ENCODE measurements around the gene SOX12. TPM values are rescaled to one million over a fixed set of nuclear protein-coding genes. Genes with fewer than 3 reads are reported as not detected.

The SOX12 gene
- total RNA-seq, 4 donors from 2014 or later = 2.4 to 21.9 (median 7.4) TPM

DNA sequence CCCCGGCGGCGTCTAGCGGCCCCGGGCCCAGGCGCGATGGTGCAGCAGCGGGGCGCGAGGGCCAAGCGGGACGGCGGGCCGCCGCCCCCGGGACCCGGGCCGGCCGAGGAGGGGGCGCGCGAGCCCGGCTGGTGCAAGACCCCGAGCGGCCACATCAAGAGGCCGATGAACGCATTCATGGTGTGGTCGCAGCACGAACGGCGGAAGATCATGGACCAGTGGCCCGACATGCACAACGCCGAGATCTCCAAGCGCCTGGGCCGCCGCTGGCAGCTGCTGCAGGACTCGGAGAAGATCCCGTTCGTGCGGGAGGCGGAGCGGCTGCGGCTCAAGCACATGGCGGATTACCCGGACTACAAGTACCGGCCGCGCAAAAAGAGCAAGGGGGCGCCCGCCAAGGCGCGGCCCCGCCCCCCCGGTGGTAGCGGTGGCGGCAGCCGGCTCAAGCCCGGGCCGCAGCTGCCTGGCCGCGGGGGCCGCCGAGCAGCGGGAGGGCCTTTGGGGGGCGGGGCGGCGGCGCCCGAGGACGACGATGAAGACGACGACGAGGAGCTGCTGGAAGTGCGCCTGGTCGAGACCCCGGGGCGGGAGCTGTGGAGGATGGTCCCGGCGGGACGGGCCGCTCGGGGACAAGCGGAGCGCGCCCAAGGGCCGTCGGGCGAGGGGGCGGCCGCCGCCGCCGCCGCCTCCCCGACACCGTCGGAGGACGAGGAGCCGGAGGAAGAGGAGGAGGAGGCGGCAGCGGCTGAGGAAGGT is 715 bp downstream of the SOX12 start:
- no peak for TF ChIP-seq POLR2A (IDR thresholded peaks at IDR 0.05)
- TF ChIP-seq, protein P1, sequence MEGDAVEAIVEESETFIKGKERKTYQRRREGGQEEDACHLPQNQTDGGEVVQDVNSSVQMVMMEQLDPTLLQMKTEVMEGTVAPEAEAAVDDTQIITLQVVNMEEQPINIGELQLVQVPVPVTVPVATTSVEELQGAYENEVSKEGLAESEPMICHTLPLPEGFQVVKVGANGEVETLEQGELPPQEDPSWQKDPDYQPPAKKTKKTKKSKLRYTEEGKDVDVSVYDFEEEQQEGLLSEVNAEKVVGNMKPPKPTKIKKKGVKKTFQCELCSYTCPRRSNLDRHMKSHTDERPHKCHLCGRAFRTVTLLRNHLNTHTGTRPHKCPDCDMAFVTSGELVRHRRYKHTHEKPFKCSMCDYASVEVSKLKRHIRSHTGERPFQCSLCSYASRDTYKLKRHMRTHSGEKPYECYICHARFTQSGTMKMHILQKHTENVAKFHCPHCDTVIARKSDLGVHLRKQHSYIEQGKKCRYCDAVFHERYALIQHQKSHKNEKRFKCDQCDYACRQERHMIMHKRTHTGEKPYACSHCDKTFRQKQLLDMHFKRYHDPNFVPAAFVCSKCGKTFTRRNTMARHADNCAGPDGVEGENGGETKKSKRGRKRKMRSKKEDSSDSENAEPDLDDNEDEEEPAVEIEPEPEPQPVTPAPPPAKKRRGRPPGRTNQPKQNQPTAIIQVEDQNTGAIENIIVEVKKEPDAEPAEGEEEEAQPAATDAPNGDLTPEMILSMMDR (IDR thresholded peaks at IDR 0.05) = no peak
- no peaks in the 10 kb centered on the region for H3K9me3 ChIP-seq
- no peaks in the 10 kb centered on the region for H3K36me3 ChIP-seq
- peak overlapping the region; percentile 42 to 85 for H3K4me3 ChIP-seq
- H3K4me1 ChIP-seq = no peaks in the 10 kb centered on the region
- peak overlapping the region; percentile 96 to 98 for H3K27ac ChIP-seq
- DNase-seq = peak; percentile 72 to 73
- intact Hi-C loops (cut with DNase I; ENCODE audit: low total_unique reads) = no loop called here
- no peaks in the 10 kb centered on the region for H3K27me3 ChIP-seq

- Histone ChIP-seq H3K36me3 (no peaks in the 10 kb centered on the region), H3K4me3 (peak overlapping the region; percentile 42 to 85), H3K27me3 (no peaks in the 10 kb centered on the region), H3K9me3 (no peaks in the 10 kb centered on the region), H3K27ac (peak overlapping the region; percentile 96 to 98), H3K4me1 (no peaks in the 10 kb centered on the region)
- intact Hi-C loops (cut with DNase I; ENCODE audit: low total_unique reads) = no loop called here
- no peak for DNase-seq
- no peak for TF ChIP-seq POLR2A (IDR thresholded peaks at IDR 0.05)
- TF ChIP-seq, protein P1 (IDR thresholded peaks at IDR 0.05) = no peak
These were observed 1.4 kb downstream of the SOX12 start for GRCh38 chr20:326645-327185.

DNA sequence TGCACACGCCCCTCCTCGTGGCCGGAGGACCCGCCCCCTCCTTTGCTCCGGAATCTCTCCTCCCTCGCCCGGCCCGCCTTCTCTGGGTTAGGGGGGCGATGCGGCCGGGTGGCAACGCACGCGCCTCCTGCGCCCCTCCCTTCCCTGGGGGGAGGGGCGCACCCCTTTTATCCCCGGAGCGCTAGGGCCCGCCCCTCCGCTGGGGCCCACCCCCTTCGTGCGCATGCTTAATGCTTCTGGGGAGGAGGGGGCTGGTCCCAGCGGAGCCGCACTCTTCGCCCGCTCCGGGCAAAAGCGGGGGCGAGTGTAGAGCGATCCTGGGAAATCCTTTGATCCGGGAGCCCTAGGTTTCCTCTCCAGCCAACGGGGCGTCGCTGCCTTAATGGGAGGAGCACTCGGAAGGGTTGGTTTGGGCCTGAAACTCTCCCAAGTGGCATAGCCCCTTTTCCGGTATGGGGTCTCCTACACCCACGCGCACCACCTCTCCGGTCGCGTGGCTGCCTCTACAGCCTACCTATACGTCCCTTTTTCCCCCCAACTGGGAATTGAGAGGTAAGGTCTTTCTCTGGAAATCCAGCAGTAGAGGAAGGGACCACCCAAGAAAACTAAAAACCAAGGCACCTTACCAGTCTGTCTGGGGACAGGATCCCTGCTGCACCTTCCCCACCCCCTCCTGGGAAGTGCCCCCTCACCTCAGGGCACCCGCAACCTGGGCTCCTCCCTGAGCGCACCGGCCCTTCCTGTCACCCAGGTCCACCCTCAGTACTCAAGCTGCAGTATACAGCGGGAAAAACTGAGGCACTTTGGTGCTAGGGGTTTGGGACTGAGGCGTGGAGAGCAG is 2.1 kb downstream of the SOX12 start:
- Histone ChIP-seq H3K27me3 (no peaks in the 10 kb centered on the region), H3K36me3 (no peaks in the 10 kb centered on the region), H3K4me3 (peak overlapping the region; percentile 42 to 85), H3K9me3 (no peaks in the 10 kb centered on the region), H3K4me1 (no peaks in the 10 kb centered on the region), H3K27ac (peak overlapping the region; percentile 96 to 98)
- intact Hi-C loops (cut with DNase I; ENCODE audit: low total_unique reads) = no loop called here
- TF ChIP-seq POLR2A (IDR thresholded peaks at IDR 0.05) = peak; percentile 22 to 33
- TF ChIP-seq, protein P1 (IDR thresholded peaks at IDR 0.05) = no peak
- peak; percentile 91 to 92 for DNase-seq

- DNase-seq = peak in 1 of 2 donors; percentile 21
- no peaks in the 10 kb centered on the region for H3K4me1 ChIP-seq
- H3K4me3 ChIP-seq = peak overlapping the region in 1 of 2 donors; percentile 85
- TF ChIP-seq POLR2A (IDR thresholded peaks at IDR 0.05) = no peak
- TF ChIP-seq, protein P1 (IDR thresholded peaks at IDR 0.05) = no peak
- H3K36me3 ChIP-seq = no peaks in the 10 kb centered on the region
- intact Hi-C loops (cut with DNase I; ENCODE audit: low total_unique reads) = no loop called here
- no peaks in the 10 kb centered on the region for H3K9me3 ChIP-seq
- no peaks in the 10 kb centered on the region for H3K27me3 ChIP-seq
- peak overlapping the region; percentile 96 to 98 for H3K27ac ChIP-seq
These were observed 2.9 kb downstream of the SOX12 start for GRCh38 chr20:328027-328974.

Measured in uterus (tissue), 4 donors.